HepG2 (cell line): ENCODE data around the gene SH2D5. TPM values are rescaled to one million over a fixed set of nuclear protein-coding genes. Genes with fewer than 3 reads are reported as not detected.

ENCODE experiments used
- ATAC-seq: fragments of 200-7000 bp; cut with Tn5 transposase; 3 replicates; pipeline ENCODE4 v1.9.1; 2020; ENCODE audit warnings: mild to moderate bottlenecking, moderate library complexity
- BruUV-seq: library from RNA; stranded (reverse); fragments of 400-500 nt; replicated peaks from 2 replicates; lab custom pipeline; 2021; lab: Mats Ljungman, UMichigan
- CTCF ChIA-PET: fragments of 300-600 bp; formaldehyde crosslinking; extraction: SDS; loops from one replicate; lab custom pipeline; 2021; ENCODE audit warnings: low total read pairs, inconsistent platforms, low intra/inter-chr PET ratio; lab: Yijun Ruan, JAX
- POLR2A ChIA-PET: fragments of 350-600 bp; sonication (Branson Sonifier 250); formaldehyde crosslinking; loops from one replicate; lab custom pipeline; 2020; ENCODE audit warnings: antibody characterized with exemption, inconsistent platforms; lab: Yijun Ruan, JAX
- DNase-seq: peaks from one replicate; pipeline ENCODE4 v3.0.0-alpha.2; 2015; ENCODE audit warnings: low spot score
- FAIRE-seq: peaks from 3 replicates; lab custom pipeline; 2011; peaks lifted over from hg19 to GRCh38; lab: Jason Lieb, UNC
- H2AFZ ChIP-seq: one replicate; pipeline ENCODE4 v1.6.1; 2011; ENCODE audit warnings: low read length, inconsistent platforms
- H3K27ac ChIP-seq: fragments of 300-600 bp; 3 replicates; pipeline ENCODE4 v1.8.0; 2011; ENCODE audit warnings: mixed run types, mild to moderate bottlenecking, mixed read lengths, low read length, inconsistent platforms; ENCODE audit not compliant: insufficient read depth; ENCODE audit errors: extremely low read length
- H3K27me3 ChIP-seq, 2 experiments: fragments of 200-600 bp in 1 of 2; 2 replicates in 1 of 2; 3 replicates in 1 of 2; pipeline versions ENCODE4 v1.6.0 to v1.8.0; 2011; ENCODE audit warnings: low read length in 2 of 2, mild to moderate bottlenecking in 2 of 2, moderate library complexity in 2 of 2, inconsistent platforms in 1 of 2; ENCODE audit not compliant: insufficient read depth in 2 of 2, control insufficient read depth in 1 of 2
- H3K36me3 ChIP-seq, 2 experiments: fragments of 200-600 bp in 1 of 2; replicated peaks in 1 of 2; 2 replicates in 1 of 2; 3 replicates in 1 of 2; pipeline versions ENCODE4 v1.5.1 to v1.8.0; 2011; ENCODE audit warnings: low read length in 2 of 2, inconsistent platforms in 1 of 2; ENCODE audit not compliant: insufficient read depth in 2 of 2, control insufficient read depth in 1 of 2
- H3K4me1 ChIP-seq: 2 replicates; pipeline ENCODE4 v1.5.1; 2012; ENCODE audit warnings: low read length, inconsistent platforms; ENCODE audit not compliant: insufficient read depth
- H3K4me2 ChIP-seq: 2 replicates; pipeline ENCODE4 v1.6.0; 2011; ENCODE audit warnings: low read depth, low read length, inconsistent platforms
- H3K4me3 ChIP-seq, 3 experiments: fragments of 200-600 bp in 1 of 3; sonication (generic), shearing (Covaris generic) in 1 of 3; replicated peaks in 1 of 3; 2 replicates each; pipeline ENCODE4 v1.5.1; 2011 to 2016; ENCODE audit warnings: low read length in 3 of 3, inconsistent platforms in 2 of 3, low read depth in 2 of 3, mild to moderate bottlenecking in 2 of 3, control low read depth in 1 of 3, mixed read lengths in 1 of 3; ENCODE audit not compliant: insufficient read depth in 1 of 3
- H3K79me2 ChIP-seq: one replicate; pipeline ENCODE4 v1.6.1; 2011; ENCODE audit warnings: low read length, inconsistent platforms; ENCODE audit not compliant: insufficient read depth
- H3K9ac ChIP-seq: 2 replicates; pipeline ENCODE4 v1.6.0; 2011; ENCODE audit warnings: mild to moderate bottlenecking, low read depth, low read length, inconsistent platforms; ENCODE audit not compliant: insufficient read depth
- H3K9me3 ChIP-seq: 2 replicates; pipeline ENCODE4 v1.5.1; 2012; ENCODE audit warnings: mild to moderate bottlenecking, low read length
- H4K20me1 ChIP-seq: 2 replicates; pipeline ENCODE4 v1.6.0; 2011; ENCODE audit warnings: inconsistent platforms, mild to moderate bottlenecking, low read length, moderate library complexity; ENCODE audit not compliant: insufficient read depth
- CENPT ChIP-seq: sonication (generic); formaldehyde crosslinking; IDR thresholded peaks from 2 replicates; pipeline ENCODE4 v1.8.0; 2022; ENCODE audit warnings: low read depth, mild to moderate bottlenecking, moderate library complexity, missing genetic modification reagents
- ELF4 ChIP-seq: sonication (generic); formaldehyde crosslinking; IDR thresholded peaks from 2 replicates; pipeline ENCODE4 v1.5.0; 2020; ENCODE audit warnings: missing genetic modification reagents, mild to moderate bottlenecking, moderate library complexity, borderline replicate concordance
- GTF2F1 ChIP-seq: fragments of 150-350 bp; IDR thresholded peaks from 2 replicates; pipeline ENCODE4 v1.6.1; 2014; ENCODE audit warnings: low read length
- ZNF224 ChIP-seq: sonication (generic); formaldehyde crosslinking; IDR thresholded peaks from 2 replicates; pipeline ENCODE4 v1.5.0; 2020; ENCODE audit warnings: mild to moderate bottlenecking, missing genetic modification reagents
- ZSCAN30 ChIP-seq: sonication (generic); formaldehyde crosslinking; IDR thresholded peaks from 2 replicates; pipeline ENCODE4 v1.5.0; 2020; ENCODE audit warnings: mild to moderate bottlenecking, missing genetic modification reagents
- WGBS: methylation state at CpG from one replicate; pipeline ENCODE4 v1.1.6; 2017; ENCODE audit warnings: low lambda C conversion rate; 5-methylcytosine and 5-hydroxymethylcytosine counted together
- in situ Hi-C: cut with HindIII; loops from 2 replicates; pipeline ENCODE4 v1.10.0; 2017; ENCODE audit warnings: low pct_unique_long_range_greater_than_20kb; ENCODE audit not compliant: extremely low pct_ligation_motif_present
- intact Hi-C: fragments of 100-400 bp; cut with micrococcal nuclease; formaldehyde crosslinking; loops from one replicate; pipeline ENCODE4 v1.10.0; 2022; ENCODE audit not compliant: unreplicated experiment
- polyA plus RNA-seq, 8 experiments: library from polyadenylated mRNA; depleted of rRNA in 3 of 8; stranded (reverse) in 7 of 8; unstranded in 1 of 8; fragments of >200 nt; fragmentation: Illumina TruSeq in 4 of 8; extraction: Trizol in 4 of 8; gene quantifications; 2 replicates each; pipeline versions ENCODE4 v1.2.1 to v1.2.3, GENCODE V29; 2011 to 2016; ENCODE audit warnings: low read depth in 4 of 8, missing spikeins in 1 of 8, mixed read lengths in 1 of 8; ENCODE audit not compliant: insufficient read depth in 1 of 8
- total RNA-seq, 5 experiments: library from RNA; depleted of rRNA; stranded (reverse); fragments of >200 nt; fragmentation: Illumina TruSeq; extraction: Trizol; gene quantifications; 2 replicates each; pipeline ENCODE4 v1.2.3, GENCODE V29; 2016; ENCODE audit warnings: low read depth in 1 of 5
- TF ChIP-seq, protein P1 (sequence below): sonication (generic); formaldehyde crosslinking; IDR thresholded peaks from 2 replicates; pipeline ENCODE4 v1.9.0; 2022; ENCODE audit warnings: missing genetic modification reagents, mild to moderate bottlenecking, borderline replicate concordance
- TF ChIP-seq, protein P2 (sequence below): sonication (generic); formaldehyde crosslinking; IDR thresholded peaks from 2 replicates; pipeline ENCODE4 v1.4.0; 2020; ENCODE audit warnings: missing genetic modification reagents

Gene SH2D5
- total and polyA plus RNA-seq, 2 of the 13 experiments (the other 11 are each of a cell fraction or from before 2014, with no cell fraction given), result 1.2 to 3.4 TPM

DNA sequence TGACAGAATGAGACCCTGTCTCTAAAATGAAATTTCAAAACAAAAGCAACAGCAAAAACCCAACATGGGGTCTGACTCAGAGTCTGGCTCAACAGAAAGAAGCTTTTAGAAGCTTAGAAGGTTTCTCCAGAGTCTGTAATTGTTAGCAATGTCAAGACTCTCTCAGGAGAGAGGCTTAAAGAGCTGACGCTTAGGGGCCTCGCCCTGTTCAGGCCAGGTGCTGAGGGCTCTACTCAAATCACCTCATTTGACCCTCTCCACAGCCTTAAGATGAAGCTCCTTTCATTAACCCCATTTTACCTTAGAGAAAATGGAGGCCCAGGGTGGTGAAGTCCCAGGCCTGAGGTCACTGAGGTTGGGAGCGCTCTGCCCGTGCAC, 9.4 kb downstream of the SH2D5 start:
- H3K27me3 ChIP-seq, result peaks cover 4 to 16% of the 10 kb centered on the region in 2 experiments; a peak in 4 of 5 replicates
- no peak overlapping the region for H3K4me2 ChIP-seq
- intact Hi-C loops, result no loop called here
- no TSS peak for BruUV-seq
- FAIRE-seq, result no peak
- 60% methylated on average over 2 of the region's 4 CpGs for WGBS
- no peak overlapping the region for H3K4me3 ChIP-seq
- ChIA-PET POLR2A (no interaction called here), CTCF (no interaction called here)
- DNase-seq, result no peak
- TF ChIP-seq CENPT (no peak), ELF4 (CRISPR knock-in tag) (no peak), ZNF224 (no peak), ZSCAN30 (CRISPR knock-in tag) (no peak), GTF2F1 (no peak)
- TF ChIP-seq, protein P1, sequence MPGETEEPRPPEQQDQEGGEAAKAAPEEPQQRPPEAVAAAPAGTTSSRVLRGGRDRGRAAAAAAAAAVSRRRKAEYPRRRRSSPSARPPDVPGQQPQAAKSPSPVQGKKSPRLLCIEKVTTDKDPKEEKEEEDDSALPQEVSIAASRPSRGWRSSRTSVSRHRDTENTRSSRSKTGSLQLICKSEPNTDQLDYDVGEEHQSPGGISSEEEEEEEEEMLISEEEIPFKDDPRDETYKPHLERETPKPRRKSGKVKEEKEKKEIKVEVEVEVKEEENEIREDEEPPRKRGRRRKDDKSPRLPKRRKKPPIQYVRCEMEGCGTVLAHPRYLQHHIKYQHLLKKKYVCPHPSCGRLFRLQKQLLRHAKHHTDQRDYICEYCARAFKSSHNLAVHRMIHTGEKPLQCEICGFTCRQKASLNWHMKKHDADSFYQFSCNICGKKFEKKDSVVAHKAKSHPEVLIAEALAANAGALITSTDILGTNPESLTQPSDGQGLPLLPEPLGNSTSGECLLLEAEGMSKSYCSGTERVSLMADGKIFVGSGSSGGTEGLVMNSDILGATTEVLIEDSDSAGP (CRISPR knock-in tag), result no peak
- TF ChIP-seq, protein P2, sequence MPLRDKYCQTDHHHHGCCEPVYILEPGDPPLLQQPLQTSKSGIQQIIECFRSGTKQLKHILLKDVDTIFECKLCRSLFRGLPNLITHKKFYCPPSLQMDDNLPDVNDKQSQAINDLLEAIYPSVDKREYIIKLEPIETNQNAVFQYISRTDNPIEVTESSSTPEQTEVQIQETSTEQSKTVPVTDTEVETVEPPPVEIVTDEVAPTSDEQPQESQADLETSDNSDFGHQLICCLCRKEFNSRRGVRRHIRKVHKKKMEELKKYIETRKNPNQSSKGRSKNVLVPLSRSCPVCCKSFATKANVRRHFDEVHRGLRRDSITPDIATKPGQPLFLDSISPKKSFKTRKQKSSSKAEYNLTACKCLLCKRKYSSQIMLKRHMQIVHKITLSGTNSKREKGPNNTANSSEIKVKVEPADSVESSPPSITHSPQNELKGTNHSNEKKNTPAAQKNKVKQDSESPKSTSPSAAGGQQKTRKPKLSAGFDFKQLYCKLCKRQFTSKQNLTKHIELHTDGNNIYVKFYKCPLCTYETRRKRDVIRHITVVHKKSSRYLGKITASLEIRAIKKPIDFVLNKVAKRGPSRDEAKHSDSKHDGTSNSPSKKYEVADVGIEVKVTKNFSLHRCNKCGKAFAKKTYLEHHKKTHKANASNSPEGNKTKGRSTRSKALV (CRISPR knock-in tag), result no peak
- ATAC-seq, result no peak
- no peaks in the 10 kb centered on the region for H3K36me3 ChIP-seq
- 0 out of 2 replicates have a peak, but pooled peaks cover 8% of the 10 kb centered on the region for H3K4me1 ChIP-seq
- no peak overlapping the region for H3K9ac ChIP-seq
- in situ Hi-C loops, result no loop called here
- H3K27ac ChIP-seq, result no peak overlapping the region
- H4K20me1 ChIP-seq, result no peaks in the 10 kb centered on the region
- H3K9me3 ChIP-seq, result no peaks in the 10 kb centered on the region
- H2AFZ ChIP-seq, result no peak overlapping the region
- H3K79me2 ChIP-seq, result no peaks in the 10 kb centered on the region
